RWPE1 (cell line): Measurements from ENCODE around the gene VPS26B.
A peak's percentile ranks its signal among the peaks of the same experiment; 100 is the strongest.

ENCODE experiments used
- CTCF ChIA-PET: fragments of 350-600 bp; sonication (Branson Sonifier 250); formaldehyde crosslinking; extraction: SDS; loops from one replicate; lab custom pipeline; 2021; lab: Yijun Ruan, JAX
- POLR2A ChIA-PET: fragments of 400-600 bp; formaldehyde crosslinking; extraction: SDS; loops from one replicate; lab custom pipeline; 2020; ENCODE audit warnings: antibody characterized with exemption; ENCODE audit not compliant: low non-redundant PET; lab: Yijun Ruan, JAX
- DNase-seq: peaks from one replicate; pipeline ENCODE4 v3.0.0; 2012; ENCODE audit warnings: low spot score
- H3K27ac ChIP-seq: fragments of 450-650 bp; 2 replicates; pipeline ENCODE4 v1.5.1; 2017
- CTCF ChIP-seq: fragments of 450-650 bp; conservative IDR thresholded peaks from 2 replicates; pipeline ENCODE4 v1.5.1; 2017; ENCODE audit warnings: low read depth, mild to moderate bottlenecking

The VPS26B gene

GRCh38 chr11:134237557-134237922 is 13.1 kb downstream of the VPS26B start:
- H3K27ac ChIP-seq = no peak overlapping the region
- no peak for DNase-seq
- CTCF ChIA-PET = no interaction called here
- POLR2A ChIA-PET = no interaction called here
- TF ChIP-seq CTCF = no peak

- DNase-seq = no peak
- H3K27ac ChIP-seq = no peak overlapping the region
- no peak for TF ChIP-seq CTCF
- ChIA-PET POLR2A (no interaction called here), CTCF (no interaction called here)
Measured at GRCh38 chr11:134238956-134239355, 14.5 kb downstream of the VPS26B start.

- TF ChIP-seq CTCF = no peak
- ChIA-PET POLR2A (no interaction called here), CTCF (no interaction called here)
- no peak overlapping the region for H3K27ac ChIP-seq
- no peak for DNase-seq
Measured at GRCh38 chr11:134240592-134240991, 16.1 kb downstream of the VPS26B start.

GRCh38 chr11:134242376-134242775 is 17.9 kb downstream of the VPS26B start:
- no peak for TF ChIP-seq CTCF
- POLR2A ChIA-PET = no interaction called here
- CTCF ChIA-PET = no interaction called here

GRCh38 chr11:134243913-134244312 is 19.4 kb downstream of the VPS26B start:
- POLR2A ChIA-PET = no interaction called here
- H3K27ac ChIP-seq = no peak overlapping the region
- no peak for TF ChIP-seq CTCF
- DNase-seq = no peak
- CTCF ChIA-PET = interaction anchor here (0.6 to 0.7 kb wide), 2 partner anchors 10 to 34 kb away, joined by 3 to 4 read pairs; no protein-coding TSS in a partner anchor

More at GRCh38 chr11:134242376-134242775, 17.9 kb downstream of the VPS26B start:
- DNase-seq = no peak
- H3K27ac ChIP-seq = no peak overlapping the region

GRCh38 chr11:134244593-134244992 is 20.1 kb downstream of the VPS26B start:
- CTCF ChIA-PET = interaction anchor here (0.6 to 0.7 kb wide), 2 partner anchors 34 to 37 kb away, joined by 3 to 4 read pairs; no protein-coding TSS in a partner anchor
- no peak overlapping the region for H3K27ac ChIP-seq
- DNase-seq = no peak
- POLR2A ChIA-PET = no interaction called here
- TF ChIP-seq CTCF = peak; percentile 29; the same call in 1 of the 2 replicates

GRCh38 chr11:134245434-134245833 is 21.0 kb downstream of the VPS26B start:
- POLR2A ChIA-PET = no interaction called here
- DNase-seq = no peak
- CTCF ChIA-PET = interaction anchor here (0.6 to 0.7 kb wide), 2 partner anchors 16 to 38 kb away, joined by 3 to 4 read pairs; no protein-coding TSS in a partner anchor
- no peak overlapping the region for H3K27ac ChIP-seq
- no peak for TF ChIP-seq CTCF
